H1 (cell line): ENCODE measurements around the gene RSU1. TPM values are rescaled to one million over a fixed set of nuclear protein-coding genes. Genes with fewer than 3 reads are reported as not detected.

ENCODE experiments used
- CTCF ChIA-PET: fragments of 300-600 bp; sonication (Branson Sonifier 250); formaldehyde crosslinking; loops from one replicate; lab custom pipeline; 2021; ENCODE audit not compliant: partially characterized antibody; lab: Charles Lee
- POLR2A ChIA-PET: fragments of 300-600 bp; sonication (Branson Sonifier 250); formaldehyde crosslinking; loops from one replicate; lab custom pipeline; 2021; ENCODE audit warnings: inconsistent platforms; ENCODE audit not compliant: partially characterized antibody; lab: Charles Lee
- DNase-seq, 2 experiments: peaks; one replicate each; pipeline versions ENCODE4 v3.0.0 to v3.0.0-alpha.2; 2010 to 2022; ENCODE audit warnings: low spot score in 2 of 2, low read depth in 1 of 2, mixed read lengths in 1 of 2
- FAIRE-seq: peaks from 2 replicates; lab custom pipeline; 2011; peaks lifted over from hg19 to GRCh38; lab: Jason Lieb, UNC
- H2AFZ ChIP-seq: 2 replicates; pipeline ENCODE4 v1.8.1; 2012; ENCODE audit warnings: low read length, inconsistent platforms
- H2AK5ac ChIP-seq: 2 replicates; pipeline ENCODE4 v1.6.1; 2013; ENCODE audit warnings: low read depth, low read length
- H2BK120ac ChIP-seq: replicated peaks from 2 replicates; pipeline ENCODE3; 2013; ENCODE audit warnings: low read depth, low read length, inconsistent platforms
- H2BK12ac ChIP-seq: 2 replicates; pipeline ENCODE4 v1.6.1; 2013; ENCODE audit warnings: low read depth, low read length
- H2BK15ac ChIP-seq: 2 replicates; pipeline ENCODE4 v1.6.1; 2013; ENCODE audit warnings: low read length
- H2BK20ac ChIP-seq: 2 replicates; pipeline ENCODE4 v1.6.1; 2013; ENCODE audit warnings: low read length
- H2BK5ac ChIP-seq: 2 replicates; pipeline ENCODE4 v1.6.1; 2013; ENCODE audit warnings: low read depth, low read length
- H3K14ac ChIP-seq: 2 replicates; pipeline ENCODE4 v1.6.1; 2013; ENCODE audit warnings: inconsistent platforms; ENCODE audit not compliant: insufficient read length
- H3K18ac ChIP-seq: 2 replicates; pipeline ENCODE4 v1.6.1; 2013; ENCODE audit warnings: low read length; ENCODE audit errors: extremely low read depth
- H3K23ac ChIP-seq: 2 replicates; pipeline ENCODE4 v1.6.1; 2013; ENCODE audit warnings: inconsistent platforms; ENCODE audit not compliant: insufficient read length
- H3K23me2 ChIP-seq: 2 replicates; pipeline ENCODE4 v1.6.1; 2013; ENCODE audit warnings: low read depth, low read length
- H3K27ac ChIP-seq: 2 replicates; pipeline ENCODE4 v1.6.1; 2011; ENCODE audit warnings: low read depth, low read length, inconsistent platforms
- H3K27me3 ChIP-seq, 4 experiments: replicated peaks in 1 of 4; 1 replicate in 1 of 4; 2 replicates in 3 of 4; pipeline versions ENCODE4 v1.6.1 to v1.8.1; 2011 to 2013; ENCODE audit warnings: low read length in 3 of 4, mild to moderate bottlenecking in 3 of 4, inconsistent platforms in 2 of 4, mixed read lengths in 2 of 4, moderate library complexity in 1 of 4; ENCODE audit not compliant: control insufficient read depth in 3 of 4, insufficient read depth in 3 of 4; ENCODE audit errors: extremely low read depth in 1 of 4
- H3K36me3 ChIP-seq, 4 experiments: 2 replicates each; pipeline versions ENCODE4 v1.6.1 to v1.8.1; 2011 to 2013; ENCODE audit warnings: mild to moderate bottlenecking in 4 of 4, low read length in 3 of 4, moderate library complexity in 2 of 4, control low read depth in 1 of 4, inconsistent platforms in 1 of 4; ENCODE audit not compliant: insufficient read depth in 4 of 4, control insufficient read depth in 2 of 4
- H3K4ac ChIP-seq: replicated peaks from 2 replicates; pipeline ENCODE3; 2013; ENCODE audit warnings: low read length, low read depth, mixed read lengths, inconsistent platforms; ENCODE audit not compliant: insufficient read length
- H3K4me1 ChIP-seq, 4 experiments: replicated peaks in 1 of 4; 1 replicate in 1 of 4; 2 replicates in 3 of 4; pipeline versions ENCODE4 v1.6.1 to v1.8.1; 2011 to 2013; ENCODE audit warnings: low read length in 3 of 4, inconsistent platforms in 2 of 4, mixed read lengths in 1 of 4; ENCODE audit not compliant: insufficient read depth in 4 of 4, control insufficient read depth in 3 of 4
- H3K4me2 ChIP-seq, 2 experiments: 2 replicates each; pipeline versions ENCODE4 v1.6.1 to v1.8.1; 2011 to 2013; ENCODE audit warnings: low read depth in 2 of 2, low read length in 2 of 2, control low read depth in 1 of 2, inconsistent platforms in 1 of 2, mild to moderate bottlenecking in 1 of 2; ENCODE audit not compliant: insufficient read depth in 1 of 2
- H3K4me3 ChIP-seq, 4 experiments: fragments of 200-600, 300-600 bp in 1 of 4; sonication (generic), shearing (Covaris generic), sonication (Bioruptor Twin) in 1 of 4; 2 replicates each; pipeline versions ENCODE4 v1.5.1 to v1.8.1; 2011 to 2016; ENCODE audit warnings: low read length in 4 of 4, low read depth in 3 of 4, control low read depth in 2 of 4, inconsistent platforms in 2 of 4, mild to moderate bottlenecking in 2 of 4, mixed read lengths in 1 of 4, moderate library complexity in 1 of 4; ENCODE audit not compliant: insufficient read depth in 2 of 4; ENCODE audit errors: extremely low read depth in 1 of 4
- H3K56ac ChIP-seq: replicated peaks from 2 replicates; pipeline ENCODE3; 2013; ENCODE audit warnings: low read depth, mild to moderate bottlenecking, mixed read lengths, low read length, inconsistent platforms; ENCODE audit not compliant: insufficient read length
- H3K79me1 ChIP-seq: 2 replicates; pipeline ENCODE4 v1.6.1; 2013; ENCODE audit warnings: low read depth, low read length, control low read depth
- H3K79me2 ChIP-seq, 2 experiments: 2 replicates each; pipeline versions ENCODE4 v1.6.1 to v1.8.1; 2012 to 2013; ENCODE audit warnings: low read length in 2 of 2, mild to moderate bottlenecking in 2 of 2, inconsistent platforms in 1 of 2; ENCODE audit not compliant: insufficient read depth in 2 of 2, control insufficient read depth in 1 of 2
- H3K9ac ChIP-seq, 4 experiments: replicated peaks in 1 of 4; 1 replicate in 1 of 4; 2 replicates in 3 of 4; pipeline versions ENCODE4 v1.6.1 to v1.8.1; 2011 to 2013; ENCODE audit warnings: low read depth in 3 of 4, low read length in 3 of 4, control low read depth in 2 of 4, mild to moderate bottlenecking in 2 of 4, moderate library complexity in 2 of 4, inconsistent platforms in 1 of 4; ENCODE audit errors: extremely low read depth in 1 of 4
- H3K9me3 ChIP-seq, 2 experiments: 2 replicates each; pipeline versions ENCODE4 v1.6.1 to v1.8.1; 2012 to 2013; ENCODE audit warnings: mild to moderate bottlenecking in 2 of 2, moderate library complexity in 2 of 2, control low read depth in 1 of 2, inconsistent platforms in 1 of 2, low read depth in 1 of 2, low read length in 1 of 2, mixed read lengths in 1 of 2; ENCODE audit not compliant: insufficient read depth in 2 of 2
- H4K20me1 ChIP-seq, 2 experiments: replicated peaks in 1 of 2; 2 replicates each; pipeline versions ENCODE3 to v1.8.1; 2011 to 2013; ENCODE audit warnings: inconsistent platforms in 2 of 2, low read length in 2 of 2, mild to moderate bottlenecking in 1 of 2; ENCODE audit not compliant: insufficient read depth in 2 of 2, control insufficient read depth in 1 of 2
- H4K5ac ChIP-seq: 2 replicates; pipeline ENCODE4 v1.6.1; 2013; ENCODE audit warnings: low read length, low read depth, mixed read lengths, inconsistent platforms; ENCODE audit not compliant: insufficient read length
- H4K8ac ChIP-seq: 2 replicates; pipeline ENCODE4 v1.8.0; 2013; ENCODE audit warnings: mild to moderate bottlenecking, moderate library complexity, low read length, inconsistent platforms; ENCODE audit not compliant: insufficient read depth; ENCODE audit errors: extremely low read depth
- H4K91ac ChIP-seq: replicated peaks from 2 replicates; pipeline ENCODE3; 2013; ENCODE audit warnings: low read length, mixed read lengths, inconsistent platforms; ENCODE audit not compliant: insufficient read length
- CBX8 ChIP-seq: fragments of 300-800, 300-1000 bp; sonication (generic); IDR thresholded peaks from 2 replicates; pipeline ENCODE4 v1.7.1; 2016; ENCODE audit warnings: low read depth, low read length, borderline replicate concordance
- CTBP2 ChIP-seq: IDR thresholded peaks from 2 replicates; pipeline ENCODE4 v1.7.0; 2011; ENCODE audit warnings: borderline replicate concordance, mild to moderate bottlenecking, moderate library complexity, mixed read lengths, low read length; ENCODE audit not compliant: insufficient read depth, insufficient read length
- EZH2 ChIP-seq: fragments of 200-600 bp; sonication (generic); IDR thresholded peaks from 2 replicates; pipeline ENCODE4 v1.7.1; 2012; ENCODE audit warnings: low read depth, mild to moderate bottlenecking, moderate library complexity, low read length, inconsistent platforms; ENCODE audit not compliant: severe bottlenecking
- GABPA ChIP-seq: IDR thresholded peaks from 2 replicates; pipeline ENCODE4 v1.6.1; 2011; ENCODE audit warnings: mild to moderate bottlenecking, low read length, moderate library complexity, borderline replicate concordance; ENCODE audit not compliant: insufficient read depth
- HDAC6 ChIP-seq: IDR thresholded peaks from one replicate; pipeline ENCODE4 v1.7.1; 2012; ENCODE audit warnings: low read depth, mild to moderate bottlenecking, inconsistent platforms, low read length, moderate library complexity
- KDM1A ChIP-seq: fragments of 200-600, 300-600 bp; sonication (generic); IDR thresholded peaks from 2 replicates; pipeline ENCODE4 v1.7.1; 2016; ENCODE audit warnings: mild to moderate bottlenecking, low read length, borderline replicate concordance
- PHF8 ChIP-seq: fragments of 200-600 bp; sonication (generic); conservative IDR thresholded peaks from 2 replicates; pipeline ENCODE4 v1.7.1; 2012; ENCODE audit warnings: low read depth, mild to moderate bottlenecking, inconsistent platforms, low read length, moderate library complexity
- RBBP5 ChIP-seq: IDR thresholded peaks from 2 replicates; pipeline ENCODE4 v1.7.1; 2012; ENCODE audit warnings: low read depth, mild to moderate bottlenecking, inconsistent platforms, low read length, moderate library complexity, borderline replicate concordance
- SAP30 ChIP-seq: fragments of 300-600 bp; sonication (generic); IDR thresholded peaks from 2 replicates; pipeline ENCODE4 v1.7.1; 2012; ENCODE audit warnings: low read length, moderate library complexity, mild to moderate bottlenecking, inconsistent platforms; ENCODE audit not compliant: insufficient read depth, insufficient replicate concordance
- SIX5 ChIP-seq: IDR thresholded peaks from 2 replicates; pipeline ENCODE4 v1.6.1; 2011; ENCODE audit warnings: mild to moderate bottlenecking, low read depth, low read length
- SP1 ChIP-seq: IDR thresholded peaks from 2 replicates; pipeline ENCODE4 v1.6.1; 2011; ENCODE audit warnings: low read depth, low read length
- SP4 ChIP-seq: IDR thresholded peaks from 2 replicates; pipeline ENCODE4 v1.6.1; 2012; ENCODE audit warnings: low read length, inconsistent platforms
- TEAD4 ChIP-seq: IDR thresholded peaks from 2 replicates; pipeline ENCODE4 v1.6.1; 2012; ENCODE audit warnings: low read depth, low read length, inconsistent platforms, mixed read lengths
- WGBS, 2 experiments: shearing (Covaris generic) in 1 of 2; methylation state at CpG; one replicate each; pipeline versions ENCODE4 v1.1.6 to v1.1.7; 2013 to 2015; ENCODE audit warnings: low lambda C conversion rate in 2 of 2, mixed read lengths in 2 of 2, inconsistent platforms in 1 of 2, low coverage in 1 of 2, missing lambda C conversion rate in 1 of 2; ENCODE audit not compliant: insufficient replicate concordance in 2 of 2, insufficient coverage in 1 of 2, insufficient read length in 1 of 2; ENCODE audit errors: extremely low coverage in 1 of 2, missing lambda C conversion rate in 1 of 2; 5-methylcytosine and 5-hydroxymethylcytosine counted together
- polyA plus RNA-seq, 7 experiments: library from polyadenylated mRNA; depleted of rRNA in 3 of 7; stranded (reverse) in 5 of 7; unstranded in 2 of 7; fragments of >200 nt in 5 of 7; fragments of 200-250 nt in 2 of 7; gene quantifications; 1 replicate in 5 of 7; 2 replicates in 1 of 7; 4 replicates in 1 of 7; pipeline versions ENCODE4 v1.2.1 to v1.2.3, GENCODE V29; 2011 to 2013; ENCODE audit warnings: missing spikeins in 2 of 7, mixed read lengths in 2 of 7
- total RNA-seq: library from RNA; stranded (reverse); fragmentation: NEBNext Ultra II Directional; extraction: Animal tissue kit (Norgen Biotek cat#: 25700); gene quantifications from 2 replicates; pipeline ENCODE4 v1.2.1, GENCODE V29; 2021

The RSU1 gene
- total and polyA plus RNA-seq, 2 of the 8 experiments (the other 6 are each of a cell fraction or from before 2014, with no cell fraction given), result 50.0 to 68.2 TPM

DNA sequence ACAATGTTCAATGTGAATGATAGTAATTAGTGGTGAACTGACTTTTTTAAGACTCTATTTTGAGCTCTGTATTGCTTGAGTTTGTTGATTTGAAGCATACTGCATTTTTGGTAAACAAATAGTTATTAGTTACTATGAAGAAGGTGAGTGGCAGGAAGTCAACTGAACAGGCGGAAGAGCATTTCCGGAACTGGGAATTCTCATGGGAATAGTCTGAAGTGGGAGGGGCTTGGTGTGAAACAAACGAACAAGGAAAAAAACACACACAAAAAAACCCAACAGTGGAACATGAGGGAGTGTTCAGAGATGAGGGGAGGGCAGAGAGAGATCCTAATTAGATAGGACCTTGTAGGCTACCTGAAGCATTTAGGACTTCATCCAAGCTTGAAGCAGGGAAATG, 251.6 kb downstream of the RSU1 start:
- no peak overlapping the region for H3K18ac ChIP-seq
- no peak overlapping the region for H2AK5ac ChIP-seq
- H3K23ac ChIP-seq, result no peak overlapping the region
- no peak overlapping the region for H4K8ac ChIP-seq
- no peak for TF ChIP-seq KDM1A
- no peak for TF ChIP-seq GABPA
- no peak for TF ChIP-seq EZH2
- TF ChIP-seq SIX5, result no peak
- TF ChIP-seq RBBP5, result no peak
- TF ChIP-seq PHF8, result no peak
- no peak for TF ChIP-seq HDAC6
- no peak for TF ChIP-seq CBX8
- TF ChIP-seq SP1, result no peak
- no peak for TF ChIP-seq SP4
- no peak for TF ChIP-seq CTBP2
- TF ChIP-seq TEAD4, result no peak
- TF ChIP-seq SAP30, result no peak
- no peaks in the 10 kb centered on the region for H3K9me3 ChIP-seq
- no peak overlapping the region for H3K14ac ChIP-seq
- no peak overlapping the region; a peak in 1 of 8 replicates for H3K4me3 ChIP-seq
- no peaks in the 10 kb centered on the region for H3K36me3 ChIP-seq
- H2BK15ac ChIP-seq, result no peak overlapping the region
- H3K27me3 ChIP-seq, result no peaks in the 10 kb centered on the region
- H3K56ac ChIP-seq, result no peak overlapping the region
- no peak for DNase-seq
- H3K79me1 ChIP-seq, result no peaks in the 10 kb centered on the region
- no peak overlapping the region for H3K9ac ChIP-seq
- whole genome bisulfite sequencing, 2 experiments, result 87% methylated on average over 3 of the region's 3 CpGs; no CpG with 5 or more reads in 1 of the 2 experiments
- FAIRE-seq, result no peak
- H3K27ac ChIP-seq, result no peak overlapping the region
- H2BK20ac ChIP-seq, result no peak overlapping the region
- H4K20me1 ChIP-seq, result no peaks in the 10 kb centered on the region
- no peak overlapping the region for H4K5ac ChIP-seq
- H3K23me2 ChIP-seq, result peaks cover 2% of the 10 kb centered on the region; the same call in 1 of the 2 replicates
- H2AFZ ChIP-seq, result 0 out of 2 replicates have a peak overlapping the region, but pooled peaks have one; percentile 91
- H3K4me2 ChIP-seq, result peak overlapping the region in 1 of 2 experiments; percentile 85; a peak in 1 of 4 replicates
- CTCF ChIA-PET, result interaction anchor here (0.6 to 0.7 kb wide), 4 partner anchors 91 to 322 kb away, joined by 3 read pairs; no protein-coding TSS in a partner anchor
- POLR2A ChIA-PET, result interaction anchor here (0.6 kb wide), 1 partner anchor 11 kb away, joined by 4 read pairs; no protein-coding TSS in a partner anchor
- H2BK5ac ChIP-seq, result no peak overlapping the region
- no peak overlapping the region for H3K4ac ChIP-seq
- H3K4me1 ChIP-seq, result 0 out of 7 replicates have a peak, but pooled peaks cover 0 to 3% (median under 1%) of the 10 kb centered on the region in 4 experiments
- no peak overlapping the region for H2BK12ac ChIP-seq
- H2BK120ac ChIP-seq, result no peak overlapping the region
- H3K79me2 ChIP-seq, result no peaks in the 10 kb centered on the region
- no peak overlapping the region for H4K91ac ChIP-seq
